ENCODE data around the gene DOC2B.
"Not testable (repeated sequence)": the region's sequence is repeated elsewhere in the genome, so short reads cannot be mapped to it uniquely, and the experiment has no call there.

DNA sequence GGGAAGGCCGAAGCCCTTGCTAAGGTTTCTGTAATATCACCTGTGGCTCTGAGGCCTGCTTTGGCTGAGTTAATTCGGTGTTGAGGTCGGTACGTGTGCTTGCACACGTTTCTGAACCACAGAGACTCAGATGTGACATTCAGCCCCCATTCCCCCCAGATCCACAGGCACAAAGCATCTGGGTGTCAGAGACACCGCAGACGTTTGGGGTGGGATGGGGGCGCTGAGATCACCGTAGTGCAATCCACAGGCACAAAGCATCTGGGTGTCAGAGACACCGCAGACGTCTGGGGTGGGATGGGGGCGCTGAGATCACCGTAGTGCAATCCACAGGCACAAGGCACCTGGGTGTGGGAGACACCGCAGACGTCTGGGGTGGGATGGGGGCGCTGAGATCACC lies 19.8 kb upstream of the DOC2B start:
- TF ChIP-seq BRD4 (CRISPR knock-in tag; IDR thresholded peaks at IDR 0.05); ZNF780A (CRISPR knock-in tag; IDR thresholded peaks at IDR 0.05); GABPA (IDR thresholded peaks at IDR 0.05; ENCODE audit: low read depth, low read length); GABPA (CRISPR knock-in tag; IDR thresholded peaks at IDR 0.05; ENCODE audit: low read depth): not testable (repeated sequence)
- TF ChIP-seq, protein P1, sequence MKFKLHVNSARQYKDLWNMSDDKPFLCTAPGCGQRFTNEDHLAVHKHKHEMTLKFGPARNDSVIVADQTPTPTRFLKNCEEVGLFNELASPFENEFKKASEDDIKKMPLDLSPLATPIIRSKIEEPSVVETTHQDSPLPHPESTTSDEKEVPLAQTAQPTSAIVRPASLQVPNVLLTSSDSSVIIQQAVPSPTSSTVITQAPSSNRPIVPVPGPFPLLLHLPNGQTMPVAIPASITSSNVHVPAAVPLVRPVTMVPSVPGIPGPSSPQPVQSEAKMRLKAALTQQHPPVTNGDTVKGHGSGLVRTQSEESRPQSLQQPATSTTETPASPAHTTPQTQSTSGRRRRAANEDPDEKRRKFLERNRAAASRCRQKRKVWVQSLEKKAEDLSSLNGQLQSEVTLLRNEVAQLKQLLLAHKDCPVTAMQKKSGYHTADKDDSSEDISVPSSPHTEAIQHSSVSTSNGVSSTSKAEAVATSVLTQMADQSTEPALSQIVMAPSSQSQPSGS (CRISPR knock-in tag; IDR thresholded peaks at IDR 0.05), result not testable (repeated sequence)

Measured in HepG2 (cell line).